Esophagus muscularis mucosa (tissue), 4 donors: ENCODE results near the gene LIN28A. TPM values are rescaled to one million over a fixed set of nuclear protein-coding genes. Genes with fewer than 3 reads are reported as not detected.

Source experiments
- DNase-seq: peaks from one replicate; pipeline ENCODE4 v3.0.0-alpha.2; 2017; ENCODE audit errors: extremely low spot score
- H3K27ac ChIP-seq, 4 donors: fragments of 200-600 bp; sonication (generic); replicated peaks in 1 of 4; 1 replicate in 3 of 4; 2 replicates in 1 of 4; pipeline ENCODE4 v1.5.1; 2016 to 2019; ENCODE audit warnings: mild to moderate bottlenecking in 1 of 4
- H3K27me3 ChIP-seq, 4 donors: fragments of 200-600 bp; sonication (generic); one replicate each; pipeline versions ENCODE4 v1.5.1 to v1.6.0; 2016 to 2019
- H3K36me3 ChIP-seq, 4 donors: fragments of 200-600 bp; sonication (generic); one replicate each; pipeline ENCODE4 v1.5.1; 2016 to 2019
- H3K4me1 ChIP-seq, 4 donors: fragments of 200-600 bp; sonication (generic); one replicate each; pipeline ENCODE4 v1.5.1; 2016 to 2019
- H3K4me3 ChIP-seq, 4 donors: fragments of 200-600 bp; sonication (generic); 1 replicate in 2 of 4; 2 replicates in 2 of 4; pipeline ENCODE4 v1.5.1; 2016 to 2019; ENCODE audit warnings: mild to moderate bottlenecking in 4 of 4, moderate library complexity in 1 of 4
- H3K9me3 ChIP-seq, 4 donors: fragments of 200-600 bp; sonication (generic); 1 replicate in 3 of 4; 2 replicates in 1 of 4; pipeline ENCODE4 v1.5.1; 2016 to 2019
- EP300 ChIP-seq: sonication (generic); formaldehyde crosslinking; IDR thresholded peaks from one replicate; pipeline ENCODE4 v1.6.1; 2017; ENCODE audit warnings: antibody characterized with exemption
- POLR2A ChIP-seq: fragments of 450-650 bp; IDR thresholded peaks from one replicate; pipeline ENCODE4 v1.6.1; 2017; ENCODE audit warnings: antibody characterized with exemption, moderate library complexity, mild to moderate bottlenecking, low read depth
- POLR2AphosphoS5 ChIP-seq, 2 donors: sonication (generic); formaldehyde crosslinking; IDR thresholded peaks; one replicate each; pipeline ENCODE4 v1.6.1; 2017; ENCODE audit warnings: antibody characterized with exemption in 2 of 2
- WGBS: methylation state at CpG from one replicate; pipeline ENCODE4 v1.1.5; 2018; 5-methylcytosine and 5-hydroxymethylcytosine counted together
- intact Hi-C: fragments of 100-400 bp; cut with DNase I; formaldehyde crosslinking; loops from one replicate; pipeline ENCODE4 v1.15.1; 2023
- total RNA-seq, 4 donors: library from RNA; depleted of rRNA; stranded (reverse); fragments of >200 nt; gene quantifications; one replicate each; pipeline versions ENCODE4 v1.1.0 to v1.2.1, GENCODE V29; 2016
- TF ChIP-seq, protein P1 (sequence below), 3 experiments: fragments of 200-600 bp in 2 of 3; fragments of 450-650 bp in 1 of 3; sonication (generic) in 2 of 3; IDR thresholded peaks; one replicate each; pipeline ENCODE4 v1.5.1; 2017 to 2019; ENCODE audit warnings: antibody characterized with exemption in 3 of 3, mild to moderate bottlenecking in 2 of 3, moderate library complexity in 1 of 3

Gene LIN28A
- total RNA-seq, 4 donors from 2014 or later, result not detected

DNA sequence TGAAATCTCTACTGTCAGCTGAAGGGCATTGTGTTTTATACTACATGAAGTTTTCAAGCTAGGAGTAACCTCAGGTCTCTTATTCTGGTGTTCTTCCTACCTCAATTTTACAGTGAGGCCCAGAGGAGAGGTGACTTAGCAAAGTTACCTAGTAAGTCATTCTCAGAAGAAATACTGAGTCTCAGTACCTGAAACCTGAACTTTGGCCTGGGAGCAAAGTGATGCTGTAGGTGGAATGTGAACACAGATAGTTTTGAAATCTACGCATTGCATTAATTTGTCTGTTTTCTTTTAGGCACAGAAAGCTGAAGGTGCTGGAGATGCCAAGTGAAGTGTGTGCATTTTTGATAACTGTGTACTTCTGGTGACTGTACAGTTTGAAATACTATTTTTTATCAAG, 64.2 kb downstream of the LIN28A start:
- H3K36me3 ChIP-seq, result peaks cover 19 to 55% (median 36%) of the 10 kb centered on the region in 4 donors
- 95% methylated on average over 1 of the region's 1 CpG for WGBS
- H3K27ac ChIP-seq, result no peak overlapping the region
- no peak overlapping the region for H3K4me3 ChIP-seq
- H3K4me1 ChIP-seq, result peaks cover 18 to 38% (median 35%) of the 10 kb centered on the region in 4 donors
- TF ChIP-seq POLR2AphosphoS5 (IDR thresholded peaks at IDR 0.05), result no peak
- DNase-seq, result no peak
- H3K9me3 ChIP-seq, result no peaks in the 10 kb centered on the region
- intact Hi-C loops, result no loop called here
- no peaks in the 10 kb centered on the region for H3K27me3 ChIP-seq

DNA sequence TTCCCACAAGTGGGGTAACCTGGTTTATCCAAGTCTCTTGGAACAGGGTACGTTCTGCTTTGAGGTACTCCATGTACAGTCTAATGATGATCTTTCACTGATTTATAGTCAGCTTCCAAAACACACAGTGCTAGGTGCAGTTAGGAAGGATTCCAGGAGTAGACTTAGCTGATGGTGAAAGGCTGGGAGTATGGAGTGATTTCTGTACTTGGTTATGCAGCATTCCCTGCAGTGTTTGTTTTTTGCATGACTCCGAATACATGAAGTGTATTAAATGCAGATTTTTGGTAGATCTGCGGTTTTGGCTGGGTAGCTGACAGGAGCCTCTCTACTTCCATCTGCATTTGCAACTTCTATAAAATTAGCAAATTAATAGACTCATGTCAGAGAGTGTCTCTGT, 65.4 kb downstream of the LIN28A start:
- no peak for TF ChIP-seq POLR2A
- TF ChIP-seq POLR2AphosphoS5 (IDR thresholded peaks at IDR 0.05), result no peak
- TF ChIP-seq, protein P1, sequence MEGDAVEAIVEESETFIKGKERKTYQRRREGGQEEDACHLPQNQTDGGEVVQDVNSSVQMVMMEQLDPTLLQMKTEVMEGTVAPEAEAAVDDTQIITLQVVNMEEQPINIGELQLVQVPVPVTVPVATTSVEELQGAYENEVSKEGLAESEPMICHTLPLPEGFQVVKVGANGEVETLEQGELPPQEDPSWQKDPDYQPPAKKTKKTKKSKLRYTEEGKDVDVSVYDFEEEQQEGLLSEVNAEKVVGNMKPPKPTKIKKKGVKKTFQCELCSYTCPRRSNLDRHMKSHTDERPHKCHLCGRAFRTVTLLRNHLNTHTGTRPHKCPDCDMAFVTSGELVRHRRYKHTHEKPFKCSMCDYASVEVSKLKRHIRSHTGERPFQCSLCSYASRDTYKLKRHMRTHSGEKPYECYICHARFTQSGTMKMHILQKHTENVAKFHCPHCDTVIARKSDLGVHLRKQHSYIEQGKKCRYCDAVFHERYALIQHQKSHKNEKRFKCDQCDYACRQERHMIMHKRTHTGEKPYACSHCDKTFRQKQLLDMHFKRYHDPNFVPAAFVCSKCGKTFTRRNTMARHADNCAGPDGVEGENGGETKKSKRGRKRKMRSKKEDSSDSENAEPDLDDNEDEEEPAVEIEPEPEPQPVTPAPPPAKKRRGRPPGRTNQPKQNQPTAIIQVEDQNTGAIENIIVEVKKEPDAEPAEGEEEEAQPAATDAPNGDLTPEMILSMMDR (IDR thresholded peaks at IDR 0.05), result no peak
- TF ChIP-seq EP300, result no peak
- WGBS, result 74% methylated on average over 3 of the region's 3 CpGs
- Histone ChIP-seq H3K4me1 (peaks cover 18 to 30% (median 26%) of the 10 kb centered on the region in 4 donors), H3K27me3 (no peaks in the 10 kb centered on the region), H3K9me3 (no peaks in the 10 kb centered on the region), H3K4me3 (no peak overlapping the region), H3K27ac (no peak overlapping the region), H3K36me3 (peaks cover 21 to 60% (median 40%) of the 10 kb centered on the region in 4 donors)
- intact Hi-C loops, result no loop called here
- no peak for DNase-seq

DNA sequence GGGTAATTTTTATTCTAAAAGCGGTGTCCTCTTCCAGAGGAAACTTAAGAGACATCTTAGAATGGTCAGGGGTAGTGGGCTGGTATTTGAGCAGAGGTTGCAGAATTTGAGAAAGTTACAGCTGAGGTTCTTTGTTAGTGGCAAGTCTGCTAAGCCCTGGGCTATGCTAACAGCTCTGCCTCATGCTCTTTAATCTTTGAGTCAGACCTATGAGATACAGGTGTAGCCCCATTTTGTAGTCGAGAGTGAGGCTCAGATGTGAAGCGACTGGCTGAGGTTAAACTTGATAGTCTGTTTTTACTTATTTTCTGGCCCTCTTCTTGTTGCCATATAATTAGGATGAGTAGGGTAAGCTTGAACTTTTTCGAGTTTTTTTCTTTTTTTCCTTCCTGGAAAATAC, 66.3 kb downstream of the LIN28A start:
- no peak overlapping the region for H3K4me3 ChIP-seq
- H3K9me3 ChIP-seq, result no peaks in the 10 kb centered on the region
- no peaks in the 10 kb centered on the region for H3K27me3 ChIP-seq
- WGBS, result 78% methylated on average over 4 of the region's 4 CpGs
- H3K4me1 ChIP-seq, result peaks cover 9 to 21% (median 16%) of the 10 kb centered on the region in 4 donors
- intact Hi-C loops, result no loop called here
- peaks cover 21 to 64% (median 42%) of the 10 kb centered on the region in 4 donors for H3K36me3 ChIP-seq
- H3K27ac ChIP-seq, result no peak overlapping the region
- DNase-seq, result no peak
- no peak for TF ChIP-seq POLR2A
- TF ChIP-seq, protein P1 (IDR thresholded peaks at IDR 0.05), result no peak
- TF ChIP-seq POLR2AphosphoS5 (IDR thresholded peaks at IDR 0.05), result no peak
- no peak for TF ChIP-seq EP300

DNA sequence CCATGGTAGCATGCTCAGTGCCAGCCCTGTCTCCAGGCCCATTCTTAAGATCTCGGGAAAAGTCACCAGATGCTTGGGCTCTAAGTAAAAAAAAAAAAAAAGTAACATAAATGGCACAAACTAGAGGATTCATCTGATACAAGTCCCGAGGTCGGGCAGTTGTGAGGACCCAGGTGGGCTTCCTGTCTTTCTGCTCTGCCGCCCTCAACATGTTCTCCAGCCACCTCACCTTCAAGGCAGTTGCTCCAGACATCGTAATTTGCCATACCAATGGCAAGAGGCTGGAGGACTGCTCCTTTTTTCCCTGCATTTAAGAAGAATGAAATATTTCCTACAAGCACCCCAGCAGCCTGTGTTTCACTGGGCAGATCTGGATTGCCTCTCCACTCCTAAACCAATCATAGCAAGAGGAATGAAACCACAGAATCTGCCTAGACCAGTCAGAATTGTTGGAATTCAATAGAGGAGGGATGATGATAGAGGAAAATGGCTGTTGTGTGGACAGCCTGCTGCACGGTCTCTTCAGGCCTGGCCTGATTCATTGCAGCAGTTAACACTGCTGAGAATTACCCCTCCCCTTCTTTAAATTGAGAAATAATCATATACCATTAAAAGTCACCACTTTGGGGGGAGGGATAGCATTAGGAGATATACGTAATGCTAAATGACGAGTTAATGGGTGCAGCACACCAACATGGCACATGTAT, 67.0 kb downstream of the LIN28A start:
- DNase-seq, result no peak
- H3K9me3 ChIP-seq, result no peaks in the 10 kb centered on the region
- WGBS, result 69% methylated on average over 8 of the region's 8 CpGs
- peaks cover 9 to 19% (median 15%) of the 10 kb centered on the region in 4 donors for H3K4me1 ChIP-seq
- H3K36me3 ChIP-seq, result peaks cover 21 to 64% (median 42%) of the 10 kb centered on the region in 4 donors
- H3K4me3 ChIP-seq, result no peak overlapping the region
- TF ChIP-seq POLR2A (no peak), POLR2AphosphoS5 (IDR thresholded peaks at IDR 0.05) (no peak), EP300 (no peak)
- TF ChIP-seq, protein P1 (IDR thresholded peaks at IDR 0.05), result no peak
- H3K27me3 ChIP-seq, result no peaks in the 10 kb centered on the region
- H3K27ac ChIP-seq, result no peak overlapping the region
- intact Hi-C loops, result no loop called here

DNA sequence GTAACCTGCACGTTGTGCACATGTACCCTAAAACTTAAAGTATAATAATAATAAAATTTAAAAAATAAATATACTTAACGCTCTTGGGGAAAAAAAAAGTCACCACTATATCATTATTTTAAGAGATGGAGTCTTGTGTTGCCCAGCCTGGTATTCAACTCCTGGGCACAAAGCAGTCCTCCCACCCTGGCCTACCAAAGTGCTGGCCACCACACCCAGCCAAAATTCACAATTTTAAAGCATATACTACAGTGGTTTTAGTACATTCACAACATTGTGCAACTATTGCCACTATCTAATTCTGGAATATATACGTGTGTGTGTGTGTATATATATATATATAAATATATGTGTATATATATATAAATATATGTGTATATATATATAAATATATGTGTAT, 67.5 kb downstream of the LIN28A start:
- Histone ChIP-seq H3K4me3 (no peak overlapping the region), H3K27ac (no peak overlapping the region), H3K36me3 (peaks cover 21 to 64% (median 42%) of the 10 kb centered on the region in 4 donors), H3K9me3 (no peaks in the 10 kb centered on the region), H3K4me1 (peaks cover 9 to 18% (median 14%) of the 10 kb centered on the region in 4 donors), H3K27me3 (no peaks in the 10 kb centered on the region)
- WGBS, result 77% methylated on average over 3 of the region's 3 CpGs
- no peak for TF ChIP-seq EP300
- no peak for TF ChIP-seq POLR2A
- TF ChIP-seq POLR2AphosphoS5 (IDR thresholded peaks at IDR 0.05), result no peak
- TF ChIP-seq, protein P1 (IDR thresholded peaks at IDR 0.05), result no peak
- no peak for DNase-seq
- intact Hi-C loops, result no loop called here
